ENCODE measurements around the gene SYT17. TPM values are rescaled to one million over a fixed set of nuclear protein-coding genes. Genes with fewer than 3 reads are reported as not detected.

The SYT17 gene
- total and polyA plus RNA-seq, 4 donors: 3.4 to 13.1 (median 8.6) TPM

- H3K27ac ChIP-seq (ENCODE audit: low read depth in 1 of 2, low read length in 1 of 2): no peak overlapping the region
- H3K27me3 ChIP-seq (ENCODE audit: control insufficient read depth in 3 of 3, insufficient read depth in 3 of 3, low read length in 2 of 3): no peaks in the 10 kb centered on the region
- no peaks in the 10 kb centered on the region for H3K36me3 ChIP-seq (ENCODE audit: control insufficient read depth in 4 of 4, insufficient read depth in 4 of 4, low read length in 4 of 4)
- H3K9me3 ChIP-seq (ENCODE audit: control insufficient read depth in 4 of 4, insufficient read depth in 3 of 4, low read length in 3 of 4): no peaks in the 10 kb centered on the region
- ATAC-seq (ENCODE audit: insufficient read depth, low FRiP score) (no peak), DNase-seq (peak; percentile 55 to 59 (median 57))
- TF ChIP-seq, protein P1, sequence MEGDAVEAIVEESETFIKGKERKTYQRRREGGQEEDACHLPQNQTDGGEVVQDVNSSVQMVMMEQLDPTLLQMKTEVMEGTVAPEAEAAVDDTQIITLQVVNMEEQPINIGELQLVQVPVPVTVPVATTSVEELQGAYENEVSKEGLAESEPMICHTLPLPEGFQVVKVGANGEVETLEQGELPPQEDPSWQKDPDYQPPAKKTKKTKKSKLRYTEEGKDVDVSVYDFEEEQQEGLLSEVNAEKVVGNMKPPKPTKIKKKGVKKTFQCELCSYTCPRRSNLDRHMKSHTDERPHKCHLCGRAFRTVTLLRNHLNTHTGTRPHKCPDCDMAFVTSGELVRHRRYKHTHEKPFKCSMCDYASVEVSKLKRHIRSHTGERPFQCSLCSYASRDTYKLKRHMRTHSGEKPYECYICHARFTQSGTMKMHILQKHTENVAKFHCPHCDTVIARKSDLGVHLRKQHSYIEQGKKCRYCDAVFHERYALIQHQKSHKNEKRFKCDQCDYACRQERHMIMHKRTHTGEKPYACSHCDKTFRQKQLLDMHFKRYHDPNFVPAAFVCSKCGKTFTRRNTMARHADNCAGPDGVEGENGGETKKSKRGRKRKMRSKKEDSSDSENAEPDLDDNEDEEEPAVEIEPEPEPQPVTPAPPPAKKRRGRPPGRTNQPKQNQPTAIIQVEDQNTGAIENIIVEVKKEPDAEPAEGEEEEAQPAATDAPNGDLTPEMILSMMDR (IDR thresholded peaks at IDR 0.05; ENCODE audit: control extremely low read depth, extremely low read depth): no peak
- 58 to 66% methylated on average over 4 of the region's 4 CpGs for WGBS, 2 donors
- H3K4me3 ChIP-seq: no peak overlapping the region
- peaks cover 0 to 10% (median 0%) of the 10 kb centered on the region in 5 donors for H3K4me1 ChIP-seq (ENCODE audit: control insufficient read depth in 5 of 5, insufficient read depth in 5 of 5, low read length in 5 of 5)
- no peak overlapping the region for H3K9ac ChIP-seq (ENCODE audit: insufficient read depth in 1 of 2, low read length in 2 of 2)
Measured at GRCh38 chr16:19291475-19291874, 123.4 kb downstream of the SYT17 start.

DNA sequence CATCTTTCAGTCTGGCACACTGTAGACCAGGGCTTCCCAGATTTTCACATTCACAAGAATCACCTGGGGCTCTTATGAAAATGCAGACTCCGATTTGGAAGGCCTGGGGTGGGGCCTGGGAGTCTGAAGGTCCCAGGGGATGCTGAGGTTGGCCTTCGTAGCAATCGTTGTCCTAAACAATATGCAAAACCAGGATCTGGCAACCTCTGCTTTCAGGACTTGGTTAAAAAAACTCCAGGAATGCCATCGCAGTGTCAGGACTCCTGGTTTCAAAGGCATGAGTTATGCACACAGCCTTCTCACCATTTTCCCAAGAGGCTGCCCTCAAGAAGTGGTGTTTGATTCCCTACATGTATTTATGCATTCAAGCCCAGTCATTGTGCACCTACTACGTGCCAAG lies 124.1 kb downstream of the SYT17 start:
- Histone ChIP-seq H3K4me3 (no peak overlapping the region), H3K27ac (ENCODE audit: low read depth in 1 of 2, low read length in 1 of 2) (no peak overlapping the region), H3K4me1 (ENCODE audit: control insufficient read depth in 5 of 5, insufficient read depth in 5 of 5, low read length in 5 of 5) (peaks cover 0 to 10% (median 0%) of the 10 kb centered on the region in 5 donors), H3K27me3 (ENCODE audit: control insufficient read depth in 3 of 3, insufficient read depth in 3 of 3, low read length in 2 of 3) (no peaks in the 10 kb centered on the region), H3K36me3 (ENCODE audit: control insufficient read depth in 4 of 4, insufficient read depth in 4 of 4, low read length in 4 of 4) (no peaks in the 10 kb centered on the region), H3K9ac (ENCODE audit: insufficient read depth in 1 of 2, low read length in 2 of 2) (no peak overlapping the region), H3K9me3 (ENCODE audit: control insufficient read depth in 4 of 4, insufficient read depth in 3 of 4, low read length in 3 of 4) (no peaks in the 10 kb centered on the region)
- TF ChIP-seq, protein P1 (IDR thresholded peaks at IDR 0.05; ENCODE audit: control extremely low read depth, extremely low read depth): no peak
- ATAC-seq (ENCODE audit: insufficient read depth, low FRiP score) (no peak), DNase-seq (no peak)
- WGBS, 2 donors: 79 to 81% methylated on average over 5 of the region's 5 CpGs

- Histone ChIP-seq H3K36me3 (ENCODE audit: control insufficient read depth in 4 of 4, insufficient read depth in 4 of 4, low read length in 4 of 4) (no peaks in the 10 kb centered on the region), H3K27me3 (ENCODE audit: control insufficient read depth in 3 of 3, insufficient read depth in 3 of 3, low read length in 2 of 3) (no peaks in the 10 kb centered on the region), H3K9me3 (ENCODE audit: control insufficient read depth in 4 of 4, insufficient read depth in 3 of 4, low read length in 3 of 4) (no peaks in the 10 kb centered on the region), H3K27ac (ENCODE audit: low read depth in 1 of 2, low read length in 1 of 2) (no peak overlapping the region), H3K4me1 (ENCODE audit: control insufficient read depth in 5 of 5, insufficient read depth in 5 of 5, low read length in 5 of 5) (peaks cover 0 to 10% (median 0%) of the 10 kb centered on the region in 5 donors), H3K9ac (ENCODE audit: insufficient read depth in 1 of 2, low read length in 2 of 2) (no peak overlapping the region), H3K4me3 (no peak overlapping the region)
- ATAC-seq (ENCODE audit: insufficient read depth, low FRiP score) (peak; percentile 79), DNase-seq (peak; percentile 40 to 83 (median 64))
- TF ChIP-seq, protein P1 (IDR thresholded peaks at IDR 0.05; ENCODE audit: control extremely low read depth, extremely low read depth): no peak
- 3 to 4% methylated on average over 5 of the region's 5 CpGs for WGBS, 2 donors
Measured at GRCh38 chr16:19294156-19294649, 126.2 kb downstream of the SYT17 start.

- DNase-seq (no peak), ATAC-seq (ENCODE audit: insufficient read depth, low FRiP score) (no peak)
- H3K27me3 ChIP-seq (ENCODE audit: control insufficient read depth in 3 of 3, insufficient read depth in 3 of 3, low read length in 2 of 3): no peaks in the 10 kb centered on the region
- 46 to 50% methylated on average over 2 of the region's 2 CpGs for WGBS, 2 donors
- H3K9ac ChIP-seq (ENCODE audit: insufficient read depth in 1 of 2, low read length in 2 of 2): no peak overlapping the region
- H3K4me3 ChIP-seq: no peak overlapping the region
- H3K27ac ChIP-seq (ENCODE audit: low read depth in 1 of 2, low read length in 1 of 2): no peak overlapping the region
- peaks cover 0 to 3% (median 0%) of the 10 kb centered on the region in 5 donors for H3K4me1 ChIP-seq (ENCODE audit: control insufficient read depth in 5 of 5, insufficient read depth in 5 of 5, low read length in 5 of 5)
- TF ChIP-seq, protein P1 (IDR thresholded peaks at IDR 0.05; ENCODE audit: control extremely low read depth, extremely low read depth): no peak
- H3K9me3 ChIP-seq (ENCODE audit: control insufficient read depth in 4 of 4, insufficient read depth in 3 of 4, low read length in 3 of 4): no peaks in the 10 kb centered on the region
- H3K36me3 ChIP-seq (ENCODE audit: control insufficient read depth in 4 of 4, insufficient read depth in 4 of 4, low read length in 4 of 4): no peaks in the 10 kb centered on the region
Measured at GRCh38 chr16:19295393-19295792, 127.4 kb downstream of the SYT17 start.

All from lung (tissue), 12 donors.